Right renal cortex interstitium (tissue), 3 donors: ENCODE data around the gene PPFIBP1. TPM values are rescaled to one million over a fixed set of nuclear protein-coding genes. Genes with fewer than 3 reads are reported as not detected.

ENCODE experiments used
- DNase-seq, 3 donors: peaks; one replicate each; pipeline ENCODE4 v3.0.0-alpha.2; 2013; ENCODE audit warnings: low read depth in 3 of 3, low spot score in 2 of 3
- polyA plus RNA-seq, 3 donors: library from polyadenylated mRNA; unstranded; fragments of 120-200 nt; gene quantifications; one replicate each; pipeline ENCODE4 v1.2.1, GENCODE V29; 2013; ENCODE audit not compliant: insufficient read length in 3 of 3

The PPFIBP1 gene
- 10 to 100 TPM; 66.9 to 90.8 (median 84.2) TPM for polyA plus RNA-seq

GRCh38 chr12:27523642-27524493, at the start of gene PPFIBP1:
TSS of gene PPFIBP1 (plus strand) at chr12:27524206. CDS start at chr12:27633397, 109,191 bp downstream.
- peak; percentile 98 for DNase-seq

- DNase-seq, result no peak
Measured at GRCh38 chr12:27474344-27474743, 49.7 kb upstream of the PPFIBP1 start.

GRCh38 chr12:27477049-27477448, 47.0 kb upstream of the PPFIBP1 start:
- DNase-seq, result no peak

- no peak for DNase-seq
Measured at GRCh38 chr12:27478949-27479348, 45.1 kb upstream of the PPFIBP1 start.

GRCh38 chr12:27480016-27480415, 44.0 kb upstream of the PPFIBP1 start:
- no peak for DNase-seq

GRCh38 chr12:27486961-27487360, 37.0 kb upstream of the PPFIBP1 start:
- no peak for DNase-seq

- no peak for DNase-seq
Measured at GRCh38 chr12:27488479-27488878, 35.5 kb upstream of the PPFIBP1 start.

GRCh38 chr12:27491226-27491625, 32.8 kb upstream of the PPFIBP1 start:
- no peak for DNase-seq

GRCh38 chr12:27493260-27493940, 30.6 kb upstream of the PPFIBP1 start:
- no peak for DNase-seq

GRCh38 chr12:27497446-27497845, 26.6 kb upstream of the PPFIBP1 start:
- no peak for DNase-seq

GRCh38 chr12:27498149-27498548, 25.9 kb upstream of the PPFIBP1 start:
- DNase-seq, result no peak

- no peak for DNase-seq
Measured at GRCh38 chr12:27498761-27499160, 25.2 kb upstream of the PPFIBP1 start.

- no peak for DNase-seq
Measured at GRCh38 chr12:27499377-27499776, 24.6 kb upstream of the PPFIBP1 start.

GRCh38 chr12:27500546-27500945, 23.5 kb upstream of the PPFIBP1 start:
- no peak for DNase-seq

GRCh38 chr12:27502021-27502435, 22.0 kb upstream of the PPFIBP1 start:
- DNase-seq, result no peak

- DNase-seq, result no peak
Measured at GRCh38 chr12:27504507-27504906, 19.5 kb upstream of the PPFIBP1 start.

- DNase-seq, result no peak
Measured at GRCh38 chr12:27505109-27505508, 18.9 kb upstream of the PPFIBP1 start.

- DNase-seq, result no peak
Measured at GRCh38 chr12:27505761-27506160, 18.2 kb upstream of the PPFIBP1 start.

GRCh38 chr12:27506645-27507189, 17.3 kb upstream of the PPFIBP1 start:
- no peak for DNase-seq

- DNase-seq, result no peak
Measured at GRCh38 chr12:27508736-27509431, 15.1 kb upstream of the PPFIBP1 start.
